Activated CD8-positive, alpha-beta memory T cell treated with anti-CD3 and anti-CD28 coated beads, Interleukin-2, amount 50 U/mL, for 24 hours (primary cell): ENCODE results near the gene MNAT1.
"Not testable (repeated sequence)": the region's sequence is repeated elsewhere in the genome, so short reads cannot be mapped to it uniquely, and the experiment has no call there.

Experiments used
- DNase-seq: peaks from one replicate; pipeline ENCODE4 v3.0.0-alpha.2; 2020; ENCODE audit errors: extremely low read depth

The MNAT1 gene

GRCh38 chr14:60734465-60735242 lies at the start of gene MNAT1:
Gene MNAT1 (plus strand): TSS chr14:60734761. CDS start chr14:60734863, 102 bp downstream.
- DNase-seq, result peak; percentile 59

- no peak for DNase-seq
These were observed 47.7 kb upstream of the MNAT1 start for GRCh38 chr14:60686865-60687264.

GRCh38 chr14:60691383-60692113 lies 43.0 kb upstream of the MNAT1 start:
- DNase-seq, result no peak

GRCh38 chr14:60695327-60695726 lies 39.2 kb upstream of the MNAT1 start:
- no peak for DNase-seq

GRCh38 chr14:60700598-60700997 lies 34.0 kb upstream of the MNAT1 start:
- DNase-seq, result no peak

- DNase-seq, result no peak
These were observed 29.5 kb upstream of the MNAT1 start for GRCh38 chr14:60705100-60705499.

GRCh38 chr14:60707858-60708257 lies 26.7 kb upstream of the MNAT1 start:
- DNase-seq, result no peak

GRCh38 chr14:60710494-60710893 lies 24.1 kb upstream of the MNAT1 start:
- DNase-seq, result no peak

GRCh38 chr14:60713513-60713912 lies 21.0 kb upstream of the MNAT1 start:
- no peak for DNase-seq

GRCh38 chr14:60720391-60720790 lies 14.2 kb upstream of the MNAT1 start:
- DNase-seq, result no peak

GRCh38 chr14:60720962-60721325 lies 13.6 kb upstream of the MNAT1 start:
- no peak for DNase-seq

GRCh38 chr14:60721326-60722106 lies 13.0 kb upstream of the MNAT1 start:
- DNase-seq, result no peak

- DNase-seq, result no peak
These were observed 12.5 kb upstream of the MNAT1 start for GRCh38 chr14:60722107-60722356.

GRCh38 chr14:60722357-60723115 lies 12.0 kb upstream of the MNAT1 start:
- DNase-seq, result no peak

- DNase-seq, result no peak
These were observed 11.2 kb upstream of the MNAT1 start for GRCh38 chr14:60723116-60723906.

GRCh38 chr14:60723907-60724618 lies 10.5 kb upstream of the MNAT1 start, which contains the start of gene SIX4:
Gene SIX4 (minus strand): TSS chr14:60724351. CDS start chr14:60724074, 277 bp downstream.
- DNase-seq, result no peak

- not testable (repeated sequence) for DNase-seq
These were observed 3.3 kb upstream of the MNAT1 start for GRCh38 chr14:60731291-60731690.

- DNase-seq, result no peak
These were observed 1.6 kb upstream of the MNAT1 start for GRCh38 chr14:60732840-60733483.

GRCh38 chr14:60735416-60735815 lies 855 bp downstream of the MNAT1 start:
- no peak for DNase-seq

- DNase-seq, result no peak
These were observed 1.9 kb downstream of the MNAT1 start for GRCh38 chr14:60736494-60736893.
